Liver (tissue), 9 donors: ENCODE results near the gene TMEM41A. TPM values are rescaled to one million over a fixed set of nuclear protein-coding genes. Genes with fewer than 3 reads are reported as not detected.

Experiments
- DNase-seq: peaks from one replicate; pipeline ENCODE4 v3.0.0-alpha.2; 2017; ENCODE audit warnings: low spot score
- H3K27ac ChIP-seq, 2 donors: one replicate each; pipeline ENCODE4 v1.7.0; 2013; ENCODE audit warnings: inconsistent platforms in 2 of 2, low read length in 2 of 2, control low read depth in 1 of 2, low read depth in 1 of 2, mild to moderate bottlenecking in 1 of 2
- H3K27me3 ChIP-seq, 4 donors: one replicate each; pipeline versions ENCODE4 v1.6.1 to v1.7.0; 2013; ENCODE audit warnings: low read length in 3 of 4, inconsistent platforms in 1 of 4, mild to moderate bottlenecking in 1 of 4, moderate library complexity in 1 of 4; ENCODE audit not compliant: control insufficient read depth in 4 of 4, insufficient read depth in 4 of 4
- H3K36me3 ChIP-seq, 4 donors: one replicate each; pipeline versions ENCODE4 v1.6.1 to v1.7.0; 2013; ENCODE audit warnings: low read length in 3 of 4, mild to moderate bottlenecking in 3 of 4, low read depth in 1 of 4, moderate library complexity in 1 of 4; ENCODE audit not compliant: control insufficient read depth in 4 of 4, insufficient read depth in 3 of 4
- H3K4me1 ChIP-seq, 4 donors: one replicate each; pipeline versions ENCODE4 v1.6.1 to v1.7.0; 2013; ENCODE audit warnings: low read length in 3 of 4, mild to moderate bottlenecking in 3 of 4, moderate library complexity in 1 of 4; ENCODE audit not compliant: control insufficient read depth in 4 of 4, insufficient read depth in 4 of 4
- H3K4me3 ChIP-seq, 3 donors: one replicate each; pipeline versions ENCODE4 v1.6.1 to v1.7.0; 2013; ENCODE audit warnings: low read length in 3 of 3, control low read depth in 1 of 3, low read depth in 1 of 3, mild to moderate bottlenecking in 1 of 3
- H3K9ac ChIP-seq, 2 donors: one replicate each; pipeline ENCODE4 v1.7.0; 2013; ENCODE audit warnings: low read length in 2 of 2, mild to moderate bottlenecking in 2 of 2, moderate library complexity in 2 of 2, control low read depth in 1 of 2, low read depth in 1 of 2
- H3K9me3 ChIP-seq, 4 donors: one replicate each; pipeline versions ENCODE4 v1.6.1 to v1.7.0; 2013; ENCODE audit warnings: low read length in 3 of 4; ENCODE audit not compliant: control insufficient read depth in 4 of 4
- CTCF ChIP-seq: fragments of 150-350 bp; IDR thresholded peaks from 2 replicates; pipeline ENCODE4 v1.5.1; 2017; ENCODE audit warnings: improper control_type of control experiment, low read depth, low read length; ENCODE audit not compliant: missing input control
- EGR1 ChIP-seq, 2 donors: IDR thresholded peaks; 2 replicates each; pipeline ENCODE4 v1.6.1; 2016 to 2018; ENCODE audit warnings: antibody characterized with exemption in 2 of 2, low read depth in 2 of 2
- FOXA1 ChIP-seq: IDR thresholded peaks from 2 replicates; pipeline ENCODE4 v1.6.1; 2016; ENCODE audit warnings: antibody characterized with exemption
- FOXA2 ChIP-seq: IDR thresholded peaks from 2 replicates; pipeline ENCODE4 v1.6.1; 2016; ENCODE audit warnings: antibody characterized with exemption
- GABPA ChIP-seq, 2 donors: IDR thresholded peaks in 1 of 2; conservative IDR thresholded peaks in 1 of 2; 2 replicates each; pipeline ENCODE4 v1.6.1; 2016; ENCODE audit warnings: antibody characterized with exemption in 2 of 2, mild to moderate bottlenecking in 1 of 2, moderate library complexity in 1 of 2
- HNF4A ChIP-seq, 2 donors: conservative IDR thresholded peaks; 2 replicates each; pipeline ENCODE4 v1.6.1; 2016; ENCODE audit warnings: antibody characterized with exemption in 2 of 2, mild to moderate bottlenecking in 2 of 2
- HNF4G ChIP-seq: IDR thresholded peaks from 2 replicates; pipeline ENCODE4 v1.6.1; 2016; ENCODE audit warnings: antibody characterized with exemption
- JUND ChIP-seq, 2 donors: IDR thresholded peaks; 2 replicates each; pipeline ENCODE4 v1.6.1; 2016; ENCODE audit warnings: antibody characterized with exemption in 2 of 2
- NR2F2 ChIP-seq: IDR thresholded peaks from 2 replicates; pipeline ENCODE4 v1.6.1; 2016; ENCODE audit warnings: antibody characterized with exemption
- RAD21 ChIP-seq, 2 donors: IDR thresholded peaks; 2 replicates each; pipeline ENCODE4 v1.6.1; 2016; ENCODE audit warnings: antibody characterized with exemption in 2 of 2, mild to moderate bottlenecking in 2 of 2
- REST ChIP-seq: IDR thresholded peaks from 2 replicates; pipeline ENCODE4 v1.6.1; 2016; ENCODE audit warnings: antibody characterized with exemption, mild to moderate bottlenecking
- RXRA ChIP-seq, 2 donors: IDR thresholded peaks; 2 replicates each; pipeline ENCODE4 v1.6.1; 2017 to 2018; ENCODE audit warnings: antibody characterized with exemption in 2 of 2, mild to moderate bottlenecking in 1 of 2
- SP1 ChIP-seq: IDR thresholded peaks from 2 replicates; pipeline ENCODE4 v1.6.1; 2018; ENCODE audit warnings: antibody characterized with exemption, mild to moderate bottlenecking
- TAF1 ChIP-seq: conservative IDR thresholded peaks from 2 replicates; pipeline ENCODE4 v1.6.1; 2016; ENCODE audit warnings: antibody characterized with exemption, mild to moderate bottlenecking
- YY1 ChIP-seq: IDR thresholded peaks from 2 replicates; pipeline ENCODE4 v1.6.1; 2016; ENCODE audit warnings: antibody characterized with exemption, mild to moderate bottlenecking
- WGBS: extraction: QIAGEN DNeasy Blood & Tissue Kit; methylation state at CpG from one replicate; pipeline ENCODE4 v1.1.7; 2013; 5-methylcytosine and 5-hydroxymethylcytosine counted together
- polyA plus RNA-seq, 2 donors: library from polyadenylated mRNA; stranded (reverse) in 1 of 2; unstranded in 1 of 2; fragments of 200-250 nt in 1 of 2; fragments of >200 nt in 1 of 2; fragmentation: Nextera tagmentation in 1 of 2; extraction: Ambion mirVana in 1 of 2; gene quantifications; one replicate each; pipeline versions ENCODE4 v1.2.1 to v1.2.3, GENCODE V29; 2013 to 2015
- total RNA-seq, 2 donors: library from RNA; depleted of rRNA; stranded (reverse); fragments of >200 nt; gene quantifications; one replicate each; pipeline ENCODE4 v1.2.3, GENCODE V29; 2014
- TF ChIP-seq, protein P1 (sequence below): IDR thresholded peaks from 2 replicates; pipeline ENCODE4 v1.6.1; 2016; ENCODE audit warnings: antibody characterized with exemption
- TF ChIP-seq, protein P2 (sequence below): IDR thresholded peaks from 2 replicates; pipeline ENCODE4 v1.6.1; 2016; ENCODE audit warnings: antibody characterized with exemption
- TF ChIP-seq, protein P3 (sequence below): IDR thresholded peaks from 2 replicates; pipeline ENCODE4 v1.6.1; 2016; ENCODE audit warnings: antibody characterized with exemption
- donor health status: healthy.
- donor health status: healthy.
- donor health status: healthy.
- donor health status: healthy.
- donor health status: healthy.

The TMEM41A gene
- total and polyA plus RNA-seq, 4 donors: 9.5 to 19.6 (median 12.9) TPM

DNA sequence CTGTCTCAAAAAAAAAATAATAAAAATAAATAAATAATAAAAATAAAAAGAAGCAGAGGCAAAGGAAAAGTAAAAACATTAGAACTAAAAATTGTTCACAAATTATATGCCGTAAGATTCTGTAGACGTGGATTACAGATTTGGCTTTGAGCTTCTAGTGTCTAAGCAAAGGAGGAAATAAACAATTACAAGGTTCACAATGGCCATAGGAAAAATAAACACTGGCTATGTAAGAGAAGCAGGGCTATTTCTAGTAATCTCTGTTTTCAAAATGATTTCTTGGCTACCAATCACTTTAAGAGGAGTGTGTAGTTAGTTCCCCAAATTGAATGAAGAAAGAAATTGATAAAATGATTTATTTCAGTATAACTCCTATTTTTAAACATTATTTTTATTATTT is 54.5 kb downstream of the TMEM41A start:
- TF ChIP-seq RXRA (IDR thresholded peaks at IDR 0.05) (no peak), FOXA1 (no peak), JUND (IDR thresholded peaks at IDR 0.05) (no peak), HNF4G (no peak), REST (no peak), RAD21 (IDR thresholded peaks at IDR 0.05) (no peak)
- TF ChIP-seq, protein P1, sequence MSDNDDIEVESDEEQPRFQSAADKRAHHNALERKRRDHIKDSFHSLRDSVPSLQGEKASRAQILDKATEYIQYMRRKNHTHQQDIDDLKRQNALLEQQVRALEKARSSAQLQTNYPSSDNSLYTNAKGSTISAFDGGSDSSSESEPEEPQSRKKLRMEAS: no peak
- TF ChIP-seq, protein P2, sequence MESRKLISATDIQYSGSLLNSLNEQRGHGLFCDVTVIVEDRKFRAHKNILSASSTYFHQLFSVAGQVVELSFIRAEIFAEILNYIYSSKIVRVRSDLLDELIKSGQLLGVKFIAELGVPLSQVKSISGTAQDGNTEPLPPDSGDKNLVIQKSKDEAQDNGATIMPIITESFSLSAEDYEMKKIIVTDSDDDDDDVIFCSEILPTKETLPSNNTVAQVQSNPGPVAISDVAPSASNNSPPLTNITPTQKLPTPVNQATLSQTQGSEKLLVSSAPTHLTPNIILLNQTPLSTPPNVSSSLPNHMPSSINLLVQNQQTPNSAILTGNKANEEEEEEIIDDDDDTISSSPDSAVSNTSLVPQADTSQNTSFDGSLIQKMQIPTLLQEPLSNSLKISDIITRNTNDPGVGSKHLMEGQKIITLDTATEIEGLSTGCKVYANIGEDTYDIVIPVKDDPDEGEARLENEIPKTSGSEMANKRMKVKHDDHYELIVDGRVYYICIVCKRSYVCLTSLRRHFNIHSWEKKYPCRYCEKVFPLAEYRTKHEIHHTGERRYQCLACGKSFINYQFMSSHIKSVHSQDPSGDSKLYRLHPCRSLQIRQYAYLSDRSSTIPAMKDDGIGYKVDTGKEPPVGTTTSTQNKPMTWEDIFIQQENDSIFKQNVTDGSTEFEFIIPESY: no peak
- TF ChIP-seq, protein P3, sequence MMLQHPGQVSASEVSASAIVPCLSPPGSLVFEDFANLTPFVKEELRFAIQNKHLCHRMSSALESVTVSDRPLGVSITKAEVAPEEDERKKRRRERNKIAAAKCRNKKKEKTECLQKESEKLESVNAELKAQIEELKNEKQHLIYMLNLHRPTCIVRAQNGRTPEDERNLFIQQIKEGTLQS: no peak
- Histone ChIP-seq H3K9me3 (no peaks in the 10 kb centered on the region), H3K27ac (no peak overlapping the region), H3K4me1 (no peaks in the 10 kb centered on the region), H3K4me3 (no peak overlapping the region), H3K9ac (no peak overlapping the region), H3K27me3 (no peaks in the 10 kb centered on the region), H3K36me3 (peaks cover 2 to 37% (median 21%) of the 10 kb centered on the region in 4 donors)
- 97% methylated on average over 2 of the region's 2 CpGs for WGBS
- DNase-seq: no peak

GRCh38 chr3:185442031-185442430 is 56.8 kb downstream of the TMEM41A start:
- Histone ChIP-seq H3K9ac (no peak overlapping the region), H3K9me3 (no peaks in the 10 kb centered on the region), H3K27me3 (no peaks in the 10 kb centered on the region), H3K4me1 (no peaks in the 10 kb centered on the region), H3K4me3 (no peak overlapping the region), H3K36me3 (peaks cover 2 to 48% (median 27%) of the 10 kb centered on the region in 4 donors), H3K27ac (no peak overlapping the region)
- WGBS: 96% methylated on average over 6 of the region's 6 CpGs
- DNase-seq: no peak
- TF ChIP-seq, protein P2: no peak
- TF ChIP-seq JUND (IDR thresholded peaks at IDR 0.05): no peak
- no peak for TF ChIP-seq RAD21 (IDR thresholded peaks at IDR 0.05)
- TF ChIP-seq REST: no peak
- no peak for TF ChIP-seq EGR1 (IDR thresholded peaks at IDR 0.05; ENCODE audit: low read depth in 2 of 2)
- no peak for TF ChIP-seq GABPA (IDR thresholded peaks at IDR 0.05 in 1 of 2, conservative IDR thresholded peaks at IDR 0.05 in 1 of 2)
- TF ChIP-seq FOXA1: no peak
- TF ChIP-seq, protein P1: no peak
- no peak for TF ChIP-seq RXRA (IDR thresholded peaks at IDR 0.05)
- no peak for TF ChIP-seq CTCF
- TF ChIP-seq TAF1: no peak
- TF ChIP-seq FOXA2: no peak
- TF ChIP-seq SP1: no peak
- TF ChIP-seq HNF4G: no peak
- no peak for TF ChIP-seq HNF4A (conservative IDR thresholded peaks at IDR 0.05)
- no peak for TF ChIP-seq YY1
- TF ChIP-seq NR2F2: no peak
